ENCODE measurements around the gene CENPM.

- no peak for TF ChIP-seq CTCF (conservative IDR thresholded peaks at IDR 0.05 in 1 of 2, IDR thresholded peaks at IDR 0.05 in 1 of 2; ENCODE audit: low read depth in 1 of 2, low read length in 2 of 2)
- TF ChIP-seq EZH2 (IDR thresholded peaks at IDR 0.05; ENCODE audit: low read length, missing control alignments) = no peak
Measured at GRCh38 chr22:41939981-41940831, 6.7 kb downstream of the CENPM start.
